ENCODE measurements around the gene RECK. TPM values are rescaled to one million over a fixed set of nuclear protein-coding genes. Genes with fewer than 3 reads are reported as not detected.
"Not testable (repeated sequence)": the region's sequence is repeated elsewhere in the genome, so short reads cannot be mapped to it uniquely, and the experiment has no call there.

The RECK gene
- polyA plus RNA-seq, 1 donor: 19.0 TPM

DNA sequence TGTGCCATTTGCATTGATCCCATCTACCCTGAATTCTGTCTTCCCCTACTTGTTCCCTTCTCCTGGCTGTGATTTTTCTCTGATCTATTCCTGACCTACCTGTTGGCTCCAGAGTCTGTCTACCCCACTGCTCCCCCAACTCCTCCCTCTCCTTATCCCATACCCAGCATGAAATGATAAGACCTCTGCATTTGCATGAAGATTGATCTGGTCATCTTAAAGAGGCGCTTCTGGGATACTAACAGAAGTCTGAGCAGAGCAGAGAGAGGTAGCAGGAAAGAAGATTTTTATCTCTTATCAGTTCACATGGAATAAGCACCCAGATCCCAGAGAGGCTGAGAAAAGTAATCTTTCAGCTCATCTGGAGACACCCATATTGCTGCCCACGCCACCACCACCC, 81.5 kb downstream of the RECK start:
- no peak for DNase-seq

DNA sequence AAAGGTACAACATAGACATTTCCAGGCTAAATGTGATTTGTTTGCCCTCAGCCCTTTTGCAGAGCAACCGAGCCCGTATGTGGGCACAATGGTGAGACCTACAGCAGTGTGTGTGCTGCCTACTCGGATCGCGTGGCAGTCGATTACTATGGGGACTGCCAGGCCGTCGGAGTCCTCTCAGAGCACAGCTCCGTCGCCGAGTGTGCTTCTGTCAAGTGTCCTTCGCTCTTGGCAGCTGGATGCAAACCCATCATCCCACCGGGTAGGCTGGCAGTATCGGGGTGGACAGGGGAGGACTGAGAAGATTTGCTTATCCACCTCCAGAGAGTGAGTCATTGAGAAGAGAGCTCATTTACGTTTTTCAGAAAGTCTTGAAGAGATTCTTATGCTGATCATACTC, 82.0 kb downstream of the RECK start:
- no peak for DNase-seq

DNA sequence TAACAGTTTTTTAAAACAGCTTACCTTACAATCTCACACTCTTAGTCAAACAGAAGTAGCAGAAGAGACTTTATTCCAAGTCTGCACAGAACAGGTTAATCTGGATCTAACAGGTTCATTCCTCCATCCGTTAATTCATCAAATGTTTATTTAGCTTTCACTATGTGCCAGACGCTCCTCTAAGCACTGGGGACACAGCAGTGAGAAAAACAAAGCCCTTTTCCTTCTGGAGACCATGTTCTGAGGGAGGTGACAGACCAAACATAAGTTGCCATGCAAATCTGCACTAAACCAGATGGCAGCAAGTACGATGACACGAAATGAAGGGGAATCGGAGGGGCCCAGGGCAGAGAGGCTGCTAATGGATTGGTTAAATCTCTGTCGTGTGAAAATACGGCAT, 82.8 kb downstream of the RECK start:
- DNase-seq: no peak

DNA sequence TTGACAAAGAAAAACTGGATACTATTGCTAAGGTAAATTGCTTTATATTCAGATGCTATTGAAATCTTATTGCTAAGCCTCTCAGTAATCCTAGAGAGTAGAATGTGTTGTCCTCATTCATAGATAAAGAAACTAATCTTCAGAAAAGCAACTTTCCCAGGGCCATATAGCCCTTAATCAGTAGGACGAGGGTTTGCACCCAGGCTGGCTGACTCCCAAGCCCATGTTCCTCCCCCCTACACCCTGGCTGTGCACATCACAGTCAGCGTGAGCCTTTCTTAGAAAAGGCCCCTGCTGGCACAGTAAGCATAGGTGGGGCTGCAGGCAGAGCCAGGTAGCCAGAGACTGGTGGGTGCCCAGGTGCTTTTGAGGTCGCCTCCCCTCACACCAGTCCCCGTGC, 84.0 kb downstream of the RECK start:
- DNase-seq: no peak

- no peak for DNase-seq
These were observed 85.3 kb downstream of the RECK start for GRCh38 chr9:36121971-36122370.

DNA sequence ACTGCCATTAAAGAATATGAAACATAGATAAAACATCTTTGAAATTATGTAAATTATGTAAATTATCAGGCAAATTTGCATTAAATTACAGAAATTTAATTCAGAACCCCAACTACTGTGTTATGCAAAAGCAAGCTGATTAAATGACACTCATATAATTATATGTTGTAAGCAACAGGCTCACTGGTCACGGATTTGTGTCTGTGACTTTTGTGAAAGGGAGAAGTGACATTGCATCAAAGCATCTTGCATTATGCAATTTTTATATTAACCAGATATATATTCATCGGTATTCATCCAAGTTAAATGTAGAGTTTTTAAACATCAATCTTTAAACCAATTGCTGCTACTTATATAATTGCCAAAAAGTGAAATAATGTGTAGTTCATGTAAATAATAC, 86.8 kb downstream of the RECK start:
- no peak for DNase-seq

- DNase-seq: no peak
These were observed 88.5 kb downstream of the RECK start for GRCh38 chr9:36125062-36125855.

DNA sequence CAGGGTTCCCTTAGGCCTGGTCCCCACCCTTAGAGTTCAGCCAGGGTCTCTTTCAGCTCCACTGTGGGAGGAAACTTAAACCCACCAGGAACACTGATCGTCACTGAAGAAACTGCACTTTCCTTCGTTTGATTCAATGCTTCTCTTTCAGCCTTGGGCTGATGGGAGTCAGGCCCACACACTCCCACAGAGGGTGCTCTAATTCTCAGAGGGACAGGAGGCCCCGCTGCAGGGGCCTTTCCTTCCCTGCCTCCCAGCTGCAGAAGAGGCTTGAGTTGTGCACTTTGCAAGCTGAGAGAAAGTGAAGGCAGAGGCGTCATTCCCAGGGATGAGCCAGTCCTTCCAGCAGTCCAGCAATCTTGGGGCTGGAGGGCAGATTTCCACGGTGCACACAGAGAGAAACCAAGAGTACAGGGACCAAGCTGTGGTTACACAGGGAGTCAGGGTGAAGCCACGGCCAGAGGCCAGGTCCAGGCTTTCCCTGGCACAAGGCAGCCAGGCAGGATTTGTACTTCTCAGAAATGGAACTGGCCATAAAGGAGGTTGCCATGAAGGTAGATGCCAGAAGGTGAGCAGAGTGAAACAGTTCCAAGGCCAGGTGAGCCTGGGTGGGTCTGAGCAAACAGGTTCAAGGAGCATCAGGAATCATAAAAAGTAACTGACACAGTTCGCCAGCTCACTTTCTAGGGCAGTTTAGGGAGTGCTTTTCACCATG, 89.5 kb downstream of the RECK start:
- DNase-seq: no peak

DNA sequence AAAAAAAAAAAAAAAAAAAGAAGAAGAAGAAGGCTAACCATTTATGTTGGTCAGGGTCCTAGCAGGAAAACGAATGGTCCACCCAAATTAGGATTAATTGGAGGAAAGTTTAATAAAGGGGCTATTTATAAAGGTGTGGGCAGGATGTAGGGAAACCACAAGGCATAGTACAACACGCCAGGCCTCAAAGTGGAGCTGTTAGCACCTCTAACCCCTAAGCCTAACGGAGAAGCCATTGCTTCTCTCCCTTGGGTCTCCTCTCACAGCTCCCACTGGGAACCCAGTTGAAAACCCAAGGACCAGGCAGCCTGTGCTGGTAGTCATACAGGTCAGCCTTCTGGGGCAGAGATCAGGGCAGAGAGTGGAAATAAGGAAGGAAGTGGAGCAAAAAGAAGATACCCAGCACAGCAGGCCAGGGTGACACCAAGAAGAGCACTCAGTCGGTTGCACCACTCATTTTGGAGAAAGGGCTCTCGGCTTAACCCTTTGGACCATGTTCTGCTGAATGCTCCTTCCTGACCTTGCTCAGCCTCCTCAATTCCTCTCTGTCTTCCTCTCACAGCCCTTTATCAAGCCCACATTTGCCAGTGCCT, 91.0 kb downstream of the RECK start:
- DNase-seq: no peak

DNA sequence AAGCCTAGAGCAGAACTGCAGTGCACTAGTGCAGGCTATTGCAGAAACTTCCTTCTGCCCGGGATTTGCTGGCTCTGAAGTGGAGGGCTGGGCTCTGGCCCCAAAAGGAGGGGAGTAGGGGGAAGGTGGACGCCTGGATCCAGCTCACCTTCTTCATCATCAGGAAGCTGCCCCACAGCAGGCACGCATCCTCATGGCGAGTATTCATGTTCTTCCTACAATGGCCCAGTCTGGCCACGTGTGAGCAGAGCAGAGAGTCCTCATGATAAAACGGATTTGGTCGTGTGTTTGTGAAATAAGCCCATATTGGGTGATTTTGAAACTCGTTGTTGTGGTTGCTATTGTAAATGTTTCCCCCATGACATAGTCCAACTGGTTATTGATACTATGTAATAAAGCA, 91.6 kb downstream of the RECK start:
- no peak for DNase-seq

DNA sequence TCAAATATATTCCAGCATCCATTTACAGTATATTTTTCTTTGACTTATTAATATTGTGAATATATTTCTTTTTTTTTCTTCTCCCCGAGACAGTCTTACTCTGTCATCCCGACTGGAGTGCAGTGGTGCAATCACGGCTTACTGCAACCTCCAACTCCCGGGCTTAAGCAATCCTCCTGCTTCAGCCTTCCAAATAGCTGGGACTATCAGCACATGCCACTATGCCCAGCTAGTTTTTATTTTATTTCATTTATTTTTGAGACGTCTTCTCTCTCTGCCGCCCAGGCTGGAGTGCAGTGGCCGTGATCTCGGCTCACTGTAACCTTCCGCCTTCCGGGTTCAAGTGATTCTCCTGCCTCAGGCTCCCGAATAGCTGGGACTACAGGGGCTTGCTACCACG, 92.4 kb downstream of the RECK start:
- DNase-seq: no peak

- not testable (repeated sequence) for DNase-seq
These were observed 95.0 kb downstream of the RECK start for GRCh38 chr9:36131666-36132065.

GRCh38 chr9:36132086-36132485, 95.4 kb downstream of the RECK start:
- no peak for DNase-seq

DNA sequence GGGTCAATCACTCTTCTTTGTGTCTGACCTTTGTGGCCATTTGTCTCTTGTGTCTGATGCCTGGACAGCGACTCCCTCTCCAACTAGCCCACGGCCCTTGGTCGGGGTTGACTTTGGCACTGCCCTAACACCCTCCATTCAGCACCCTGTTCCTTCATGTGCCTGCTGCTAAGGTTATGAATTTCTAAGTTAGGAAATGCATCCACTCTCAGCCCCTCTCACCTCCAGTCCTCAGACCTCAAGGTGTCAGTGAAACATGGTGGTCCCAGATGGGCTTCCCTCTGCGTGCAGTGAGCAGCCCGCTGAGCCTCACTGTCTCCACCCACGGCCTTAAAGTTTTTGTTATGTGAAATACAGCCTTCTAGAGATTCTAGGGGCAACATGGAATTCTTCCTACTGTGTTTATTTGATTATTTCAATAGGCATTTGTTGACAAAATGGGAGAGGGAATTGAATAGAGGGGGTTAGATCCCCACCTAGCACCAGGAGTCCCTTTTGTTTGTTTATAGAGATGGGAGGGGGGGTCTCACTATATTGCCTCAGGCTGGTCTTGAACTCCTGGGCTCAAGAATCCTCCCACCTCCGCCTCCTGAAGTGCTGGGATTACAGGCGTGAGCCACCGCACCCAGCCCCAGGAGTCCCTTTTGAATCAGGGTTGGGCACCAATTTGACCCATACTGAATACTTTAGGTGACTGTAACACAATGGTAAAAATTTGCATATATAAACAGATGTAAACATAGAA, 98.2 kb downstream of the RECK start:
- no peak for DNase-seq

- DNase-seq: no peak
These were observed 99.1 kb downstream of the RECK start for GRCh38 chr9:36135741-36136271.

DNA sequence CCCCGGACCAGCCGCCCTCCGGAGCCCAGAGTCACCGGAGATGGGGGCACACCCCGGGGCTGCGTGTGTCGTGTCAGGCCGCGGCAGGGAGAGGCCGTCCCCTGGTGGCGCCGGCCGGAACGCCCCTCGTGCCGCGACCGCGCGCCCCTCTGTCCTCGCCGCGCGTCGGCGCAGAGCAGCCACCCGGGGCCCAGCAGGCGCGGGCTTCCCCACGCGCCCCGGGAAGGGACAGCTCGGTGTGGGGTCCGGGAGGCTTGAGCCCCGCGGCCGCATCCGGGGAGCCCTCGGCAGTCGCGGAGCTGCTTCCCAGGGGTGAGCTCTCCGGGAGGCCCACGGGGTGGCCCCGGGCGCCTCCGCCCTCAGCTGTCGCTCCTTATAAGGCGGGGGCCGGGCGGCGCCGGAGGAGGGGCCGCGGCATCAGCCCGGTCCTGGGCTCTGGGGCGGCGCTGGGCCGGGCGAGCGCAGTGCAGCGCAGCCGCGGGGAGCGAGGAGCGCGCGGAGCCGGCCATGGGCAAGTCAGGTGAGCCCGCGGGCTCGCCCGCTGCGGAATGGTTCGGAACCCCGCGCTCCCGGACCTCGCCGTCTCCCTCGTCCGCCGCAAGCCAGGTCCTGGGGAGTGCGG, 99.7 kb downstream of the RECK start, which contains the start of gene GLIPR2:
Gene GLIPR2 (plus strand): TSS at position 462 of the 622 bp plus-strand sequence. CDS start 46 bp downstream, at position 508.
- DNase-seq: peak; percentile 78

DNA sequence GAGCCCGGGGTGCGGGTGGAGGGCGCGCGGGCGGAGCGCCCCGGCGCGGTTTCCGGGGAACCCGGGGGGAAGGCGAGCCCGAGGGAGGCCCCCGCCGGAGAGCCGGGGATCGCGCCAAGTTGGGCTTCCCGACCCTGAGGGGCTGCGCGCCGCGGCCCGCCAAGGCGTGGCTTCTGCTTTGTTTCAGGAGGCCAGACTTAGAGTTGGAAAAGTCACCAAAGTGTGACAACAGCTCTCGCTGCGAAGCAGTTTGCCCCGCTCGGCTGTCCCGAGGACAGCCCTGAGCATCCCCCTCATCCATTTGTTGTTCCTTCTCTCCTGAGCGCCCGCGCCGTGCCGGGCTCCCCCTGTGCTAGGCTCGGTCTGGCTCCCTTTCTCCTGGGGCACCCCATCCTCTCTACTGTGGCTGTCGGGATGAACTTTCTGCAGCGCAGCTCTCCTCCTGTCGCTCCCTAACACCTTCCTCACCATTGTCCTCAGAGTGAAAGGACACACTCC, 100.2 kb downstream of the RECK start:
- DNase-seq: peak; percentile 56

GRCh38 chr9:36137392-36138004, 100.8 kb downstream of the RECK start:
- peak; percentile 54 for DNase-seq

DNA sequence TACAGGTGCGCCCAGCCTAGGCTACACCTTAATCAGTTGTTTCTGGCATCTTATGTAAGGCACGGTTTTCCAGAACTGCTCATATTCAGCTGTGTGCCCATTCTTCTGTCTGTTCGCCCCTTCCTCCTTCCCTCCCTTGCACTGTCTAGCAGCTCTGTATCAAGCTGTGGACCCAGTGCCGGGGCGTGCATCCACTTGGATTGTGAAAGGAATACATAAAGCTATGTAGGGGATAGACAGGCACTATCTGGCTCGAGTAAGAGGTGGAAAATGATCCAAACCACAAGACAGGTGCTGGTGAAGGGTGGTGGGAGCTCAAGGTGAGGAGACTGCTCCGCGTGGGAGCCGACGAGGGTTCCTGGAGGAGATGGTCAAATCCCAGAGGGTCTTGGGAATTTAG, 101.8 kb downstream of the RECK start:
- no peak for DNase-seq

DNA sequence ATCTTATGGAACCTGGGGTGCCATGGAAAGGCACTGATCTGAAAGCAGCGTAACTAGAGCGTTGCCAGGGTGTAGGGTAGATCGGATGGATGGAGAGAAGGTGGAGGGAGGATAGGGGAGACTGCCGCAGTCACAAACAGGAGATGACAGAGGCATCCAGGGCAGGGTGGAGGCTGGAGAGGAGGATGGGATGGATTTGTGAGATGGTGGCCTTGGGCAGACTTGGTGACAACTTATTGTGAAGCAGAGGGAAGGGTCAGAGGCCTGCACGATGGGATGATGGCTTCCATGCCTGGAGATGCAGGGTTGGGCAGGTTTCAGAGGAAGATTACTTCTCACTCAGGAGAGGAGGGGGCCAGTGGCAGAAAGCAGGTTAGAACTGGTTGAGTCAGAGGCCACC, 102.2 kb downstream of the RECK start:
- DNase-seq: no peak

Data from hindlimb muscle (tissue), 1 donor.